ENCODE data around the gene RARB.

RARB gene

DNA sequence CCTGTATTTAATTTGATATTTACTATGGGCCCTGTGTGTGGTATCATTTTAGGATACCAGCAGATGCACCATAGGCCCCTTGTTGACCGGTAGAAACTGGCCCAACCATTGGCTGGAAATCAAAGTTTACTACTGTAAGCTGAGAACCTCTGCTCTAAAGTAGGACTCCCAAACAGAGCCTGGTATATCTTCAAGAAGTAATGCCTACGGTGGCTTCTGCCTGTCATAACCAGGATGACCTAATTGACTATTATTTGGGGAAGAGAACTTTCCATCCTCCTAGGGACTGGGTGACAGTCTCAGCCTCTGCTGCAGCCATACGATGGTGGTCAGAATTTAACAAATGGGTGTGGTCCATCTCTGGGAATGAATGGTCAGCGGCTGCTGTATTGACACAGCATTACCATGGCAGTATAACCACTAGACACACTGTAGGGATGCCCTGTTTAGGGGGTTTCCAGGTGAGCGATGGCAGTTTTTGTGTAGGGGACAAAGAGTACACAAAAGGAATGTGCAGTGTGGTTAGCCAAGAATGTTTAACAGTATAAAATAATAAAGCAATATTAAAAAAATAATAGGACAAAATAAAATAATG is 37.3 kb downstream of the RARB start:
- TF ChIP-seq ZFP3 (CRISPR knock-in tag; IDR thresholded peaks at IDR 0.05) (no peak), PPARA (CRISPR knock-in tag; IDR thresholded peaks at IDR 0.05; ENCODE audit: borderline replicate concordance) (no peak), TOX (CRISPR knock-in tag; IDR thresholded peaks at IDR 0.05; ENCODE audit: borderline replicate concordance) (no peak), GLIS3 (CRISPR knock-in tag; IDR thresholded peaks at IDR 0.05) (no peak), ESRRG (CRISPR knock-in tag; IDR thresholded peaks at IDR 0.05) (no peak), OSR1 (CRISPR knock-in tag; IDR thresholded peaks at IDR 0.05) (no peak), SNAI2 (CRISPR knock-in tag; IDR thresholded peaks at IDR 0.05) (no peak), ZNF8 (CRISPR knock-in tag; IDR thresholded peaks at IDR 0.05) (no peak), CSDC2 (CRISPR knock-in tag; IDR thresholded peaks at IDR 0.05) (no peak), TCF4 (CRISPR knock-in tag; IDR thresholded peaks at IDR 0.05; ENCODE audit: borderline replicate concordance) (no peak), ZFP30 (CRISPR knock-in tag; IDR thresholded peaks at IDR 0.05) (no peak), ISL1 (CRISPR knock-in tag; IDR thresholded peaks at IDR 0.05) (no peak), ARNTL (CRISPR knock-in tag; IDR thresholded peaks at IDR 0.05; ENCODE audit: borderline replicate concordance, low read depth) (no peak), BACH2 (CRISPR knock-in tag; IDR thresholded peaks at IDR 0.05; ENCODE audit: borderline replicate concordance) (no peak)
- TF ChIP-seq, protein P1, sequence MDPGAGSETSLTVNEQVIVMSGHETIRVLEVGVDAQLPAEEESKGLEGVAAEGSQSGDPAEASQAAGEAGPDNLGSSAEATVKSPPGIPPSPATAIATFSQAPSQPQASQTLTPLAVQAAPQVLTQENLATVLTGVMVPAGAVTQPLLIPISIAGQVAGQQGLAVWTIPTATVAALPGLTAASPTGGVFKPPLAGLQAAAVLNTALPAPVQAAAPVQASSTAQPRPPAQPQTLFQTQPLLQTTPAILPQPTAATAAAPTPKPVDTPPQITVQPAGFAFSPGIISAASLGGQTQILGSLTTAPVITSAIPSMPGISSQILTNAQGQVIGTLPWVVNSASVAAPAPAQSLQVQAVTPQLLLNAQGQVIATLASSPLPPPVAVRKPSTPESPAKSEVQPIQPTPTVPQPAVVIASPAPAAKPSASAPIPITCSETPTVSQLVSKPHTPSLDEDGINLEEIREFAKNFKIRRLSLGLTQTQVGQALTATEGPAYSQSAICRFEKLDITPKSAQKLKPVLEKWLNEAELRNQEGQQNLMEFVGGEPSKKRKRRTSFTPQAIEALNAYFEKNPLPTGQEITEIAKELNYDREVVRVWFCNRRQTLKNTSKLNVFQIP (CRISPR knock-in tag; IDR thresholded peaks at IDR 0.05; ENCODE audit: borderline replicate concordance, low read depth) = no peak
- TF ChIP-seq, protein P2, sequence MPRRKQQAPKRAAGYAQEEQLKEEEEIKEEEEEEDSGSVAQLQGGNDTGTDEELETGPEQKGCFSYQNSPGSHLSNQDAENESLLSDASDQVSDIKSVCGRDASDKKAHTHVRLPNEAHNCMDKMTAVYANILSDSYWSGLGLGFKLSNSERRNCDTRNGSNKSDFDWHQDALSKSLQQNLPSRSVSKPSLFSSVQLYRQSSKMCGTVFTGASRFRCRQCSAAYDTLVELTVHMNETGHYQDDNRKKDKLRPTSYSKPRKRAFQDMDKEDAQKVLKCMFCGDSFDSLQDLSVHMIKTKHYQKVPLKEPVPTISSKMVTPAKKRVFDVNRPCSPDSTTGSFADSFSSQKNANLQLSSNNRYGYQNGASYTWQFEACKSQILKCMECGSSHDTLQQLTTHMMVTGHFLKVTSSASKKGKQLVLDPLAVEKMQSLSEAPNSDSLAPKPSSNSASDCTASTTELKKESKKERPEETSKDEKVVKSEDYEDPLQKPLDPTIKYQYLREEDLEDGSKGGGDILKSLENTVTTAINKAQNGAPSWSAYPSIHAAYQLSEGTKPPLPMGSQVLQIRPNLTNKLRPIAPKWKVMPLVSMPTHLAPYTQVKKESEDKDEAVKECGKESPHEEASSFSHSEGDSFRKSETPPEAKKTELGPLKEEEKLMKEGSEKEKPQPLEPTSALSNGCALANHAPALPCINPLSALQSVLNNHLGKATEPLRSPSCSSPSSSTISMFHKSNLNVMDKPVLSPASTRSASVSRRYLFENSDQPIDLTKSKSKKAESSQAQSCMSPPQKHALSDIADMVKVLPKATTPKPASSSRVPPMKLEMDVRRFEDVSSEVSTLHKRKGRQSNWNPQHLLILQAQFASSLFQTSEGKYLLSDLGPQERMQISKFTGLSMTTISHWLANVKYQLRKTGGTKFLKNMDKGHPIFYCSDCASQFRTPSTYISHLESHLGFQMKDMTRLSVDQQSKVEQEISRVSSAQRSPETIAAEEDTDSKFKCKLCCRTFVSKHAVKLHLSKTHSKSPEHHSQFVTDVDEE (CRISPR knock-in tag; IDR thresholded peaks at IDR 0.05) = no peak
- TF ChIP-seq, protein P3, sequence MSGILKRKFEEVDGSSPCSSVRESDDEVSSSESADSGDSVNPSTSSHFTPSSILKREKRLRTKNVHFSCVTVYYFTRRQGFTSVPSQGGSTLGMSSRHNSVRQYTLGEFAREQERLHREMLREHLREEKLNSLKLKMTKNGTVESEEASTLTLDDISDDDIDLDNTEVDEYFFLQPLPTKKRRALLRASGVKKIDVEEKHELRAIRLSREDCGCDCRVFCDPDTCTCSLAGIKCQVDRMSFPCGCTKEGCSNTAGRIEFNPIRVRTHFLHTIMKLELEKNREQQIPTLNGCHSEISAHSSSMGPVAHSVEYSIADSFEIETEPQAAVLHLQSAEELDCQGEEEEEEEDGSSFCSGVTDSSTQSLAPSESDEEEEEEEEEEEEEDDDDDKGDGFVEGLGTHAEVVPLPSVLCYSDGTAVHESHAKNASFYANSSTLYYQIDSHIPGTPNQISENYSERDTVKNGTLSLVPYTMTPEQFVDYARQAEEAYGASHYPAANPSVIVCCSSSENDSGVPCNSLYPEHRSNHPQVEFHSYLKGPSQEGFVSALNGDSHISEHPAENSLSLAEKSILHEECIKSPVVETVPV (CRISPR knock-in tag; IDR thresholded peaks at IDR 0.05) = no peak
- TF ChIP-seq, protein P4, sequence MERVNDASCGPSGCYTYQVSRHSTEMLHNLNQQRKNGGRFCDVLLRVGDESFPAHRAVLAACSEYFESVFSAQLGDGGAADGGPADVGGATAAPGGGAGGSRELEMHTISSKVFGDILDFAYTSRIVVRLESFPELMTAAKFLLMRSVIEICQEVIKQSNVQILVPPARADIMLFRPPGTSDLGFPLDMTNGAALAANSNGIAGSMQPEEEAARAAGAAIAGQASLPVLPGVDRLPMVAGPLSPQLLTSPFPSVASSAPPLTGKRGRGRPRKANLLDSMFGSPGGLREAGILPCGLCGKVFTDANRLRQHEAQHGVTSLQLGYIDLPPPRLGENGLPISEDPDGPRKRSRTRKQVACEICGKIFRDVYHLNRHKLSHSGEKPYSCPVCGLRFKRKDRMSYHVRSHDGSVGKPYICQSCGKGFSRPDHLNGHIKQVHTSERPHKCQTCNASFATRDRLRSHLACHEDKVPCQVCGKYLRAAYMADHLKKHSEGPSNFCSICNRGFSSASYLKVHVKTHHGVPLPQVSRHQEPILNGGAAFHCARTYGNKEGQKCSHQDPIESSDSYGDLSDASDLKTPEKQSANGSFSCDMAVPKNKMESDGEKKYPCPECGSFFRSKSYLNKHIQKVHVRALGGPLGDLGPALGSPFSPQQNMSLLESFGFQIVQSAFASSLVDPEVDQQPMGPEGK (CRISPR knock-in tag; IDR thresholded peaks at IDR 0.05; ENCODE audit: borderline replicate concordance) = no peak
- ATAC-seq = no peak

DNA sequence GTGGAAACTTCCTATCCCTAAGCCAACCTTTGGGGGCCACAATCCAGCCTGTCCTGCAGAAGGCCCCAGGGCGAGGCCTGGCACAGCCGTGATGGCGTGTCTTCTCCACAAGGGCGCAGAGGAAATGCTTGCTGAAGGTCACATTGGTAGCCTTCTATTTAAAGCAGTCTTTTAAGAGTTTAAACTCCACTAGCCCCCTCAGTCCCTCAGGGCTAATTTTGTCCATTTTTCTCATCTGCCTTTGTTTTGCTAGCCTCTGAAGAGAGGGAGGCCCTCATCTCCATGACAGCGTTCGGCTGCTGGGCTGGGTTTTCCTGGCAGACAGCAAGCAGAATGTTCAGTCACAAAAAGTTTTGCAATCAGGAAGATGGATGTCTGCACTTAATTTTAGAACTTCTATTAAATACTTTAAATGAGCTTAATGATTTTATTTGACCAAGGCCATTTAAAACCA is 40.8 kb downstream of the RARB start:
- peak; percentile 70 for ATAC-seq

DNA sequence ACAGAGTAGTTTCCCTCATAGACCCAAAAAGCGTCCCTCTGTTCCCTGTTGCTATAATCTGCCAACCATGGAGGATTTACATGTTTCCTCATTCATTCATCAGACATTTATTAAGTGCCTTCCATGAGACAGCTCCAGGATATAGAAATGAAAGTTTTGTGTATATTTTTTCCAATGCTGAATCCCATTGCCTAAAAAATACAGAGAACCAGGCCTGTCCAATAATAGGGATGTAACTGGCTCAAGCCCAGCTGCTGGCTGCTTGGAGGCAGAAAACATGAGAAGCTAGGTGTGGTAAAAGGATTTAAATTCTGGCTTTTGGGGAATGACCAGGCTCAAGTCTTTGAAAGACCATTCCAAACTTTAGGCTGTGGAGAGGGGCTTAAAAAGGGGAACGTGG is 41.5 kb downstream of the RARB start:
- no peak for TF ChIP-seq SNAI2 (CRISPR knock-in tag; IDR thresholded peaks at IDR 0.05)
- TF ChIP-seq OSR1 (CRISPR knock-in tag; IDR thresholded peaks at IDR 0.05) = no peak
- no peak for TF ChIP-seq ISL1 (CRISPR knock-in tag; IDR thresholded peaks at IDR 0.05)
- TF ChIP-seq ZNF8 (CRISPR knock-in tag; IDR thresholded peaks at IDR 0.05) = no peak
- no peak for TF ChIP-seq ZNF565 (CRISPR knock-in tag; conservative IDR thresholded peaks at IDR 0.05; ENCODE audit: low read depth)
- no peak for TF ChIP-seq ARNTL (CRISPR knock-in tag; IDR thresholded peaks at IDR 0.05; ENCODE audit: borderline replicate concordance, low read depth)
- no peak for TF ChIP-seq TCF4 (CRISPR knock-in tag; IDR thresholded peaks at IDR 0.05; ENCODE audit: borderline replicate concordance)
- TF ChIP-seq, protein P3 (CRISPR knock-in tag; IDR thresholded peaks at IDR 0.05) = no peak
- no peak for TF ChIP-seq ZNF70 (CRISPR knock-in tag; IDR thresholded peaks at IDR 0.05)
- ATAC-seq = peak; percentile 5; the same call in 2 of the 3 replicates

More for the DNA sequence above, 40.8 kb downstream of the RARB start:
- TF ChIP-seq CSDC2 (CRISPR knock-in tag; IDR thresholded peaks at IDR 0.05) (no peak), ISL1 (CRISPR knock-in tag; IDR thresholded peaks at IDR 0.05) (peak; percentile 74)

Measured in SK-N-SH treated with all-trans-retinoic acid at 6 μM for 48 hours (cell line).